DLD1 (cell line): ENCODE results near the gene CAMKMT.

Experiments
- in situ Hi-C: cut with HindIII; loops from 2 replicates; pipeline ENCODE4 v1.10.0; 2017; ENCODE audit warnings: low sequenced_read_pairs

Gene CAMKMT

GRCh38 chr2:44763275-44763782 lies 401.6 kb downstream of the CAMKMT start:
- in situ Hi-C loops, result loop anchor here (5.0 kb wide), 1 partner anchor 46 kb away; no protein-coding TSS in a partner anchor

DNA sequence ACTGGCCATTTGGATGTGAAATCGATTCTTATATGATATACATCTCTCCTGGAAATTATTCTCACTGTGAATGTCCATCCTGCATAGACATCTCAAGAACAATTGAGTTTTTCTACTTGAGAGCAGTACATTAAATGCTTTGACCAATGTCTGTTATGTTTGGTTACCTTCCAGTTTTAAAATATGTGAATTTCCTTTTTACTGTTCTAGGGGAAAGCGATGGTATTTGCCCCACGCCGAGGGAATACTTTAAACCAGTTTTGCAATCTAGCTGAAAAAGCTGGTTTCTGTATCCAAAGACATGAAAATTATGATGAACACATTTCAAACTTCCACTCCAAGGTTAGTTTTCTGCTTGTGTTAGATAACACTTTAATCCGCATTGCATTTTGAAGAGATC lies 404.5 kb downstream of the CAMKMT start:
- in situ Hi-C loops, result no loop called here

GRCh38 chr2:44766777-44767176 lies 405.0 kb downstream of the CAMKMT start:
- in situ Hi-C loops, result no loop called here

GRCh38 chr2:44767691-44768090 lies 405.9 kb downstream of the CAMKMT start:
- in situ Hi-C loops, result no loop called here

DNA sequence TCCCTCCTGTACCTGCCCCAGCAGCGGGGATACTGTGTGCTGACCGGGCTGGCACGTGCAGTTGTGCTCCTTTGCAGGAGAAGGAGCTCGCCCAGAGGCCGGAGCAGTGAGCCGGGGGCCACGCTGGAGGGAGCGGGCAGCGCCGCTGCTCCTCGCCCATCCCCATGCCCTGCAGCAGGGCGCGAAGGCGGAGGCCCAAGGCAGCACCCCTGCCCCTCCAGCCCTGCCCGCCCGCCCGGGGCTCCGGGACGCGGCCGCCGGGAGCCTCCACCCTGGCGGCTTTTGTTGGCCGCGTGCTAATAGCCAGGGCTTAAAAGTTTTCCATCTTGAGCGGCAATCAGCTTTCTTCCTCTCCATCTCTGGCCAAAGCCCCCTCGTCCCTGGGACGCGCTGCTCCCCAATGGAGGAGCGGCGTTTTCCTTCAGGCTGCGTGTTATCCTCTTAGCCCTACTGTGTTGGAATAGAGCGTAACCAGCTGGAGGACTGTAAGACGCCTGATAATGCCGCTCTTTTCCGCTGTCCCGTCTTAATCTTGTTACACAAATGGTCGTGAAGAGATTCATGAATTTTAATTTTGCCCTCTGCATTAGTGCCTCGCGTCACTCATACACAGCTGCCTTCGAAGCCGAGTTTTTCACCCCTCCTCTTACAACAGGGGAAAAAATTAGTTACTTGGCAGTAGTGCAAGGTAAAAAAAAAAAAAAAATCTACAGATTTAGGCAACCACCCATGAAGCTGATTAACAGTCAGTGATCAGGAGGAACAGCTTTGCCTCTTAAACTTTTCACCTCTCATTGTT lies 406.9 kb downstream of the CAMKMT start:
- in situ Hi-C loops, result no loop called here

- in situ Hi-C loops, result no loop called here
Observed at GRCh38 chr2:44769349-44770011, 407.7 kb downstream of the CAMKMT start.

DNA sequence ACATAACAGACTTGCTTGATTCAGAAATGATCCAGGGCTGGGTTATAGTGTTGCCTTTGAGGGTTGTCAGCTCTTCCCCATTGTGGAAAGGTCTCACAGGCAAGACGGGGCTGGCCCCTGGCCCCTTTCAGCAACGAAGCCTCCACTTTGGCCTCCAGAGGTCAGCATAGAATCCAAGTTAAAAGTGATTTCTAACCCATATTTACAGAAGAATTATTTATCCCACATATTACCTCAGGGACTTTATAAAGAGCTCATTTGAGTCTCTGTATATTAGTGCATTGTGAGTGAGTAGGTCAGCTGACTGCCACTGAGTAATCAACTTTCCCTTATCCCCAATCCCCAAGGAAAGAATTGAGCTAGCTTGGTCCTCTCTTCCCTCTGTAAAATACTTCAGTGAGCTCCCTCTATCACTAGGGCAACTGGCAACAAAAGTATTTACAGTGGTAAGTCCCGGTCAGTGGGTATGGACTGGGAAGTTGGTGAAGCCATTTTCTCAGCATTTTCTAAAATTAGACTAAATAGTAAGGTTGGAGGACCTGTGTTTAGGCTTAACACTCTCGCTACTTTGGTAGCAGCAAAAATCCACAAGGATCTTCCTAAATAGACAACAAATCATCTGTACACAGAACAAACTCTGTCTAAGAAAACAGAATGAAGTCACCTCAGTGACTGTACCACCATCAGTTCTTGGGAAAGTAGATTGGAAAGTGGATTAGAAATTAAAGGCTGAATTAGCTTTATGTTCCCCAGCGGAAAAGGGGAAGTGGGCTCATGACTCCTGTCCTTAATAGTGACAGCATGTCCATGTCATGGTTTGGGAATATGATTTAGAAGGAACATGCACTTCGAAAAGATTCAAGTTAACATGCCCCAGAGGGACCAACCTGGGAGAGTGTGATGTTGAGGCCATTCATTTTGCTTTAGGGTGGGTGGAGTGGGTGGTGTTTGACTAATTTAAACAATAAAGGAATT lies 408.8 kb downstream of the CAMKMT start:
- in situ Hi-C loops, result no loop called here

DNA sequence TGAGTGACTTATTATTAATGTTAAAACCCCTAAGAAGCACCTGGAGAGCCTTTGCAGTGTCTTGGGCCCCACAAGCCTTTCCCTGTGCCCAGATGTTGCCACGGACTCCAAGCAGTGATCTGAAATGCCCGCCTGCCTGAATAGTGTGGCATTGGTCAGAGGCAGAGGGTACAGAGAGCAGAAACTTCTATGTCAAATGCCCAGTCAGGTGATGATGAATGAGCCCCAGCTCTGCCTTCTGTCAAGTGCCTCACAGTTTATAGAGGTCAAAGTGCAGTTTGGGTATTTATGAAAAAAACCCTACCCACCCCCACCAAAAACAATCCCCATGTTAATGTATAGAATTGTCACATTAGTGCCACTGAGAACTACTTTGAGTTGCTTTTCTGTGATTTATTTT lies 409.8 kb downstream of the CAMKMT start:
- in situ Hi-C loops, result no loop called here

GRCh38 chr2:44772131-44772530 lies 410.4 kb downstream of the CAMKMT start:
- in situ Hi-C loops, result no loop called here

- in situ Hi-C loops, result no loop called here
Observed at GRCh38 chr2:44772669-44773378, 411.1 kb downstream of the CAMKMT start.

DNA sequence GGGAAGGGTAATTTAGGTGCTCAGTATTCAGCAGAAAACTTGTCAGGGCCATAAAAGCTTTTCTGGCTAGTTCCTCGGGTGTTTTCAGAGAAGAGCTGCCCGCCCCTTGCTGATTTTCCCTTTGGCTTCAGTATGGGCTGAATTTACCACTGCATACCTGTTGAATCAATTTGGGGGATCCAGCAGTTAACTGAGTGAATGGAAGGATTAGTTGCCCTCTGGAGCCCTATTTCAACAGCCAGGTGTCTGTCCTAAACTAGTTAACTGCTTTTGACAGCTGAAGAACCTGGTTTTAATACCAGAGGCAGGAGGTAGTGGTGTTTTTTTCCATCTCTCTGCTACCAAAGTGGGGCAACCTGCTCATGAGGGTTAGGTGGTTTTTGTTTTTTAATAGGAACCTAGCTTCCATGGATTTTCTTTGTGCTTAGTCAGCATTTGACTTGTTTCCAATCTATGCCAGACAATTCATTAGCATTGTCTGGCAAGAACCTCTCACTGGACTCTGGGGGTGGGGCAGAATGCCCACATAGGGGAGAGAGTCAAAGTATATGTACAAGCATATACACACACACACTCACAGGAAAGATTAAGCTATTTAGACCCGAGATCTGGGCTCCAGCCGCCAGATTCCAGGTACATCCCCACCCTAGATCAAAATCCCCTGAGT lies 413.2 kb downstream of the CAMKMT start:
- in situ Hi-C loops, result no loop called here

GRCh38 chr2:44777036-44777435 lies 415.3 kb downstream of the CAMKMT start:
- in situ Hi-C loops, result no loop called here

DNA sequence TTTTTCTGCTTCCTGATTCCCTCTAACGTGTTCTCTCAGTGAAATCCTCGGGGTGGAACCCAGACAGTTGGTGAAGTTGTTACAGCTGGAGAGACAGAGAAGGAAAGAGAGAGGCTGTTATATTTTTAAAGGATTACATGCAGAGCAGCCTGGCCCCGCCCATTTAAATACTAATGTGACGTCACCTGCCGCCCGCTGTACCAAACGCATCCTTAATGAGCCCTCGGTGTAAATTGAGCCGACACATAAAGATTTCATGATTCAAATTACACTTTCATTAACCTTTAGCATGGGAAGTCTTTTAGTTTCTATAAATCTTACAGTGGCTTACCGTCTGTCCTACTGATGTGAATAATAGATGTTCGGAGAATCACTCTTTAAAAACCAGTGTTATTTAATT lies 415.8 kb downstream of the CAMKMT start:
- in situ Hi-C loops, result no loop called here

GRCh38 chr2:44778221-44778654 lies 416.5 kb downstream of the CAMKMT start:
- in situ Hi-C loops, result no loop called here

DNA sequence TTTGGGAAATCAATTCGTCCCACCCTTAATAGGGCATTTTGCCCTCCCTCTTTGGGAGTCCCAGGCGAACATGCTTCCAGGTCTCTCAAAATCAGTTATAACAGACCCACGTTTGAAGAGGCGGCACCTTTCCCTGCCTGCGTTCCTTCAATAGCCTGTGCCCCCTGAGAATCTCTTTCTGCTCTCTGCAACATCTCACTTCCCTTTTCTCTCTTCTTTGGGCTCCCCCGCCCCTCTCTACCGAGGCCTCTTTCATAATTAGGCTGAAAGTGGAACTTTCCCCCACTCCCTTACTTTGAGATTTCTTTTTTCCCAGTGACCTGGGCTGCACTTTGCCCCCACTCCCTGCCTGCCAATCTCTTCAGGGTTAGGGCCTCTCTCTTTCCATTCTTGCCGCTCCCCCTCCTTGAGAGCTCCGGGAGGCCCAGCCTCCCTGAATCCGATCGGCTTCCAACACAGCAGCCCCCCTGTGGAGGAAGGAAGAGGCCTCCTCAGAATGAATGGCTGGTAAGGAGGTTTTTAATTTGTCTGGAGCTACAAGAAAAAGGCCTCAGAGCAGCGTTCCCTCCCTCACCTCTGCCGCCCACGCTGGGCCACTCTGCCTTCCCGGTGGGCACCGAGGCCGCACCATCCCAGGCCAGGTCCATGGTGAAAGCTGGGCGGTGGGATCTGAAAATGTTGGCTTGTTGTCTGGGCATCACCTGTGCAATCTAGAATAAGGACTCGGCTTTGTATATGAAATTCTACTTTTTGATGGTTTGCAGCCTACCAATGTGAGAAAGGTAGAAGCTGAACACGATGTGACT lies 417.1 kb downstream of the CAMKMT start:
- in situ Hi-C loops, result no loop called here

- in situ Hi-C loops, result no loop called here
Observed at GRCh38 chr2:44779793-44780192, 418.0 kb downstream of the CAMKMT start.

GRCh38 chr2:44780406-44780805 lies 418.7 kb downstream of the CAMKMT start:
- in situ Hi-C loops, result no loop called here

- in situ Hi-C loops, result no loop called here
Observed at GRCh38 chr2:44785433-44785832, 423.7 kb downstream of the CAMKMT start.
